ENCODE measurements around the gene PRG3. TPM values are rescaled to one million over a fixed set of nuclear protein-coding genes. Genes with fewer than 3 reads are reported as not detected.

The PRG3 gene
- total RNA-seq, 1 experiment from 2014 or later: not detected

- H3K4me3 ChIP-seq (ENCODE audit: low read length): no peak overlapping the region
- no peaks in the 10 kb centered on the region for H4K20me1 ChIP-seq (ENCODE audit: low read length)
- H3K9me2 ChIP-seq (replicated peaks; ENCODE audit: low read length): no peaks in the 10 kb centered on the region
- intact Hi-C loops (cut with micrococcal nuclease): no loop called here
- peaks cover 16% of the 10 kb centered on the region for H3K4me1 ChIP-seq (ENCODE audit: insufficient read depth, low read length)
- H3K9me3 ChIP-seq (ENCODE audit: low read length): no peaks in the 10 kb centered on the region
- POLR2A ChIA-PET (ENCODE audit: unreplicated experiment): no interaction called here
- no peak overlapping the region for H3K9ac ChIP-seq (ENCODE audit: low read length)
- H2AFZ ChIP-seq (ENCODE audit: low read length): no peak overlapping the region
- H3K27me3 ChIP-seq (ENCODE audit: low read length): peaks cover 5% of the 10 kb centered on the region; the same call in 1 of the 2 replicates
- TF ChIP-seq EZH2phosphoT487 (IDR thresholded peaks at IDR 0.05; ENCODE audit: borderline replicate concordance, low read length) (no peak), EZH2 (IDR thresholded peaks at IDR 0.05; ENCODE audit: low read length, unreplicated experiment) (no peak)
- ATAC-seq (no peak), DNase-seq (no peak)
- no TSS peak for BruUV-seq (replicated peaks)
- no peaks in the 10 kb centered on the region for H3K36me3 ChIP-seq (ENCODE audit: low read depth, low read length)
- CTCF ChIA-PET: interaction anchor here (0.6 kb wide), 1 partner anchor 1436 kb away, joined by 3 read pairs; no protein-coding TSS in a partner anchor
- no peaks in the 10 kb centered on the region for H3K79me2 ChIP-seq (ENCODE audit: low read length)
- H3K4me2 ChIP-seq (ENCODE audit: low read length): no peak overlapping the region
- H3F3A ChIP-seq (ENCODE audit: low read length, unreplicated experiment): no peaks in the 10 kb centered on the region
- H3K27ac ChIP-seq (ENCODE audit: low read length): no peak overlapping the region
Measured at GRCh38 chr11:57395905-57396623, 15.1 kb upstream of the PRG3 start.

GRCh38 chr11:57394203-57394965 lies 13.4 kb upstream of the PRG3 start:
- intact Hi-C loops (cut with micrococcal nuclease): no loop called here
- H3K79me2 ChIP-seq (ENCODE audit: low read length): no peaks in the 10 kb centered on the region
- H3K9me3 ChIP-seq (ENCODE audit: low read length): no peaks in the 10 kb centered on the region
- peaks cover 8% of the 10 kb centered on the region for H3K4me1 ChIP-seq (ENCODE audit: insufficient read depth, low read length)
- H3K27me3 ChIP-seq (ENCODE audit: low read length): peaks cover 18% of the 10 kb centered on the region
- no peaks in the 10 kb centered on the region for H3K9me2 ChIP-seq (replicated peaks; ENCODE audit: low read length)
- no peak for TF ChIP-seq CTCF (conservative IDR thresholded peaks at IDR 0.05; ENCODE audit: low read depth, low read length)
- no peak for TF ChIP-seq EZH2phosphoT487 (IDR thresholded peaks at IDR 0.05; ENCODE audit: borderline replicate concordance, low read length)
- TF ChIP-seq EZH2 (IDR thresholded peaks at IDR 0.05; ENCODE audit: low read length, unreplicated experiment): no peak
- no peak for DNase-seq
- no peaks in the 10 kb centered on the region for H4K20me1 ChIP-seq (ENCODE audit: low read length)
- H3K4me2 ChIP-seq (ENCODE audit: low read length): no peak overlapping the region
- POLR2A ChIA-PET (ENCODE audit: unreplicated experiment): interaction anchor here (0.6 kb wide), 1 partner anchor 83 kb away, joined by 3 read pairs; no protein-coding TSS in a partner anchor
- no TSS peak for BruUV-seq (replicated peaks)
- no peak overlapping the region for H3K27ac ChIP-seq (ENCODE audit: low read length)
- ATAC-seq: no peak
- CTCF ChIA-PET: no interaction called here
- H3K4me3 ChIP-seq (ENCODE audit: low read length): no peak overlapping the region
- no peaks in the 10 kb centered on the region for H3F3A ChIP-seq (ENCODE audit: low read length, unreplicated experiment)
- no peak overlapping the region for H2AFZ ChIP-seq (ENCODE audit: low read length)
- H3K36me3 ChIP-seq (ENCODE audit: low read depth, low read length): no peaks in the 10 kb centered on the region
- H3K9ac ChIP-seq (ENCODE audit: low read length): no peak overlapping the region

GRCh38 chr11:57392763-57393105 lies 11.8 kb upstream of the PRG3 start:
- TF ChIP-seq EZH2 (IDR thresholded peaks at IDR 0.05; ENCODE audit: low read length, unreplicated experiment): no peak
- no peak for TF ChIP-seq EZH2phosphoT487 (IDR thresholded peaks at IDR 0.05; ENCODE audit: borderline replicate concordance, low read length)
- TF ChIP-seq CTCF (conservative IDR thresholded peaks at IDR 0.05; ENCODE audit: low read depth, low read length): no peak
- DNase-seq (no peak), ATAC-seq (no peak)
- H3K4me2 ChIP-seq (ENCODE audit: low read length): no peak overlapping the region
- no peaks in the 10 kb centered on the region for H3K9me2 ChIP-seq (replicated peaks; ENCODE audit: low read length)
- H3F3A ChIP-seq (ENCODE audit: low read length, unreplicated experiment): no peaks in the 10 kb centered on the region
- no peaks in the 10 kb centered on the region for H3K36me3 ChIP-seq (ENCODE audit: low read depth, low read length)
- intact Hi-C loops (cut with micrococcal nuclease): no loop called here
- POLR2A ChIA-PET (ENCODE audit: unreplicated experiment): interaction anchor here (0.6 kb wide), 1 partner anchor 84 kb away, joined by 7 read pairs; no protein-coding TSS in a partner anchor
- peaks cover 31% of the 10 kb centered on the region for H3K27me3 ChIP-seq (ENCODE audit: low read length)
- no peak overlapping the region for H2AFZ ChIP-seq (ENCODE audit: low read length)
- CTCF ChIA-PET: no interaction called here
- no peaks in the 10 kb centered on the region for H3K79me2 ChIP-seq (ENCODE audit: low read length)
- no peak overlapping the region for H3K27ac ChIP-seq (ENCODE audit: low read length)
- H3K9ac ChIP-seq (ENCODE audit: low read length): no peak overlapping the region
- no peaks in the 10 kb centered on the region for H3K4me1 ChIP-seq (ENCODE audit: insufficient read depth, low read length)
- no TSS peak for BruUV-seq (replicated peaks)
- no peaks in the 10 kb centered on the region for H3K9me3 ChIP-seq (ENCODE audit: low read length)
- no peaks in the 10 kb centered on the region for H4K20me1 ChIP-seq (ENCODE audit: low read length)
- no peak overlapping the region for H3K4me3 ChIP-seq (ENCODE audit: low read length)
